ENCODE measurements around the gene NMT1.

Gene NMT1

DNA sequence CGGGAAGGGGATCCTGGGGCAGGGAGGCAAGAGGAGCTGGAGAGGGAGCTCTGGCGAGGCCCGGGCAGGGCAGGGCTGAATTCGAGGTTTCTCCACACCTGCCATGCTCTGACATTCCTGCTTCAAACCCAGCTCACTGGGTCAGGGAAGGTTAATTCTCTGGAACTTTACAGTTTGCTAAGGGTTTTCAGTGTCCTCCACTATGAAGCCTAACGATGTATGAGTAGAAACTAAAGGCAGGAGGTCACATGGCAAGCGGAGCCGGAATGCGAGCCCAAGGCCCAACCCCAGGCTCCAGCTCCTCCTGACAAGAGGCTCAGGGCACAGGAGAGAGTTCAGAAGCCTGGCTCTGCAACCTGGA, 38.8 kb upstream of the NMT1 start:
- Histone ChIP-seq H3K4me3 (ENCODE audit: low read length) (no peak overlapping the region), H3K4me1 (ENCODE audit: insufficient read depth, low read length) (peaks cover 15% of the 10 kb centered on the region), H3K9ac (ENCODE audit: low read depth, low read length) (no peak overlapping the region), H3K36me3 (ENCODE audit: insufficient read depth, low read length) (peaks cover 21% of the 10 kb centered on the region), H3K27me3 (ENCODE audit: insufficient read depth, low read length) (peaks cover 45% of the 10 kb centered on the region), H3K9me3 (ENCODE audit: insufficient read depth, low read depth, low read length) (no peaks in the 10 kb centered on the region), H3K27ac (ENCODE audit: low read depth, low read length) (no peak overlapping the region; the same call in 1 of the 2 replicates)
- WGBS = 51% methylated on average over 8 of the region's 8 CpGs

DNA sequence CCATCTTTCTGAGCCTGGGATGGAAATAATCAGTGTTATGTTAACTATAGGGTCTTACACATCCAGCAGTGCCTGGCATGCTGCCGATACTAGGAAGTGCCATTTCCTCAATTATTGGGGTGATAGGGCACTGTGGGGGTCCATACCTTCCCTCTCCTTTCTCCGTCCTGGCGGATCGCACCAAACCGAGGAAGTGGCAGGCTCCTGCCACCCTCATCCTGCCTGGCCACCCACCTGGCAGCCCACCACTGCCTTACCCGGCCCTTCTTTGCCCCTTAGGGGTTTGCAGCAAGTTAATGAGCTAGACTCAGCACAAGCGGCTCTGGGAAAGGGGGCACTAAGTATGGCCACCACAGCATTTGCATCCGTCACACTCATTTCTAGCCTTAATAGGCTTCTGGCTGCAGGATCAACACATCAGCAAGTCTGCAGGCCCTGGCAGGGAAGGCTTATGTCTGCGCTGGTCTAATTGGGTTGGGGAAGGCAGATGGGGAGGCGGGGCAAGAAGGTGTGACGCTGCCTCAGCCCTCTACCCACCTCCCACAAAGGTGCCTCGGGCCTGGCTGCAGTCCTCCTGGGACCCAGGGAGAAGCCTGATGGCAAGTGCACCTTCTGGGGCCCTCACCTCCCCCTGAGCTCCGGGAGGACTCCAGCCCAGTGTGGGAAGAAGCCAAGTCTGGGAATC, 38.3 kb upstream of the NMT1 start:
- 88% methylated on average over 11 of the region's 13 CpGs for WGBS
- H3K4me3 ChIP-seq (ENCODE audit: low read length) = no peak overlapping the region
- no peaks in the 10 kb centered on the region for H3K9me3 ChIP-seq (ENCODE audit: insufficient read depth, low read depth, low read length)
- peaks cover 15% of the 10 kb centered on the region for H3K4me1 ChIP-seq (ENCODE audit: insufficient read depth, low read length)
- H3K36me3 ChIP-seq (ENCODE audit: insufficient read depth, low read length) = peaks cover 22% of the 10 kb centered on the region
- peaks cover 41% of the 10 kb centered on the region for H3K27me3 ChIP-seq (ENCODE audit: insufficient read depth, low read length)
- H3K27ac ChIP-seq (ENCODE audit: low read depth, low read length) = no peak overlapping the region
- H3K9ac ChIP-seq (ENCODE audit: low read depth, low read length) = no peak overlapping the region

DNA sequence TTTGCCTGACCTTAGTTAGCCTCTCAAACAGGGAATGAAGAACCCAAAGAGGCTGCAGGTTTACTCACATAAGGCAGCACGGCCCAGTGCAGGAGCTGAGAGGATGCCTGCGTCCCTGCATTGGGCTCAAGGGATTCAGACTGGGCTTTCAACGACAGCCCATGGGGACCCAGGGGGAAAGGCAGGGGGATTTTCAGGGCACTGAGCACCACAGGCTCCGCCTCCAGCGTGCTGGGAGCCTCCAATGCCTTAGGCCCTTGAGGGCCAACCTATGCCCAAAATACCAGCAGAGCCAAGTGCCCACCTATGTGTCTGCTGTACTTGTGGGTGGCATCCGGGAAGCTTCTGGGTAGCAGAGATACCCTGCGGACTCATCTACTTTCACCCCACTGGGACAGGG, 32.0 kb upstream of the NMT1 start:
- no peaks in the 10 kb centered on the region for H3K4me1 ChIP-seq (ENCODE audit: insufficient read depth, low read length)
- H3K9me3 ChIP-seq (ENCODE audit: insufficient read depth, low read depth, low read length) = no peaks in the 10 kb centered on the region
- WGBS = 93% methylated on average over 7 of the region's 7 CpGs
- H3K4me3 ChIP-seq (ENCODE audit: low read length) = no peak overlapping the region
- H3K27me3 ChIP-seq (ENCODE audit: insufficient read depth, low read length) = no peaks in the 10 kb centered on the region
- H3K9ac ChIP-seq (ENCODE audit: low read depth, low read length) = no peak overlapping the region
- no peak overlapping the region for H3K27ac ChIP-seq (ENCODE audit: low read depth, low read length)
- peaks cover 63% of the 10 kb centered on the region for H3K36me3 ChIP-seq (ENCODE audit: insufficient read depth, low read length)

DNA sequence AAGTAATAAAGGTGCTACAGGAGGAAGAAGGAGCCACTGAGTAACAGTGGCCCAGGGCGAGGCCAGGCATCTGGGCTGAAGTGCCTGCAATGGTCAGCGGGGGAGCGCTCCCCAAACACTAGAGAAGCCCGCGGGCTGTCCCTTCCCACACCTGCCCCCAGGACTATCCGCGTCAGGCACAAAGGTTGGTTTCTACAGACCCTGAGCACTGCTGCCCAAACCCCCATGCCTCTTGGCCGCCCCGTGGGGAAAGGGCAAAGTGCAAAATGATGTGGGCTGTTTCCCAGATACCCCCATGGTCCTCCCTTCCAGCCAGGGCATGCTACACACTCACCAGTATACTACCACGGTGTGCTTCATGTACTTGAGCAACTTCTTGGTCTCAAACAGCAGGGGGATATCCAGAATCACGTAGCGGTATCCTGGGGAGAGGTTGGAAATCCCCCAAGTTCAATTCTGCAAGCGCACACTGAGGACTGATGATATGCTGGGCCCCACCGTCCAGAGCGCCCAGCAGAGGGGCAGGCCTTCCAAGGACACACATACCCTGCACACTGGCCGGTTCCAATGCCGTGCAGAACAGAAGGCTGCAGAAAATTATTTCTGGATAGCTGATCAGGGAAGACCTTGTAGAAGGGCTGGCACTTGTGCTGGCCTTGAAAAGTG, 31.2 kb upstream of the NMT1 start:
- Histone ChIP-seq H3K27ac (ENCODE audit: low read depth, low read length) (no peak overlapping the region), H3K9ac (ENCODE audit: low read depth, low read length) (no peak overlapping the region), H3K36me3 (ENCODE audit: insufficient read depth, low read length) (peaks cover 59% of the 10 kb centered on the region), H3K27me3 (ENCODE audit: insufficient read depth, low read length) (no peaks in the 10 kb centered on the region), H3K4me3 (ENCODE audit: low read length) (no peak overlapping the region), H3K9me3 (ENCODE audit: insufficient read depth, low read depth, low read length) (no peaks in the 10 kb centered on the region), H3K4me1 (ENCODE audit: insufficient read depth, low read length) (no peaks in the 10 kb centered on the region)
- 96% methylated on average over 17 of the region's 17 CpGs for WGBS

DNA sequence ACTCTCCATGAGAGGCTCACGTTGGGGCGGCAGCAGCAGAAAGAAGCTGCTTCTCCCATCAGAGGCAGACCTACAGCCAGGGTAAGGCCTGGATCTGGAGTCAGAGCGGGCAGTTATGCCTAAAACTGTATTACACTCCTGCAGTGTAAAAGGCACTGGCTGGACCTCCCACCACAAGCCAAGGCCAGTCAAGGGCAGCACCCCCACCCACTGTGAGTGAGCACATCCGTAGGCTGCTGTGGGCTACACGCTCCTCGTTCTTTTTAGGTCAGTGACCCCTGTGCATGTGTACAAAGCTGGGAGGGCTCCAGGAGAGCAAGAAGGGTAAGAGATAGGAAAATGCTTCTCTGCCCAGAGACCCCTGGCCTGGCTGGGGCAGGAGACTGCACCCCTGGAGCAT, 30.4 kb upstream of the NMT1 start:
- no peaks in the 10 kb centered on the region for H3K4me1 ChIP-seq (ENCODE audit: insufficient read depth, low read length)
- peaks cover 59% of the 10 kb centered on the region for H3K36me3 ChIP-seq (ENCODE audit: insufficient read depth, low read length)
- no peak overlapping the region for H3K4me3 ChIP-seq (ENCODE audit: low read length)
- no peaks in the 10 kb centered on the region for H3K27me3 ChIP-seq (ENCODE audit: insufficient read depth, low read length)
- WGBS = 94% methylated on average over 6 of the region's 6 CpGs
- no peak overlapping the region for H3K9ac ChIP-seq (ENCODE audit: low read depth, low read length)
- no peaks in the 10 kb centered on the region for H3K9me3 ChIP-seq (ENCODE audit: insufficient read depth, low read depth, low read length)
- no peak overlapping the region for H3K27ac ChIP-seq (ENCODE audit: low read depth, low read length)

DNA sequence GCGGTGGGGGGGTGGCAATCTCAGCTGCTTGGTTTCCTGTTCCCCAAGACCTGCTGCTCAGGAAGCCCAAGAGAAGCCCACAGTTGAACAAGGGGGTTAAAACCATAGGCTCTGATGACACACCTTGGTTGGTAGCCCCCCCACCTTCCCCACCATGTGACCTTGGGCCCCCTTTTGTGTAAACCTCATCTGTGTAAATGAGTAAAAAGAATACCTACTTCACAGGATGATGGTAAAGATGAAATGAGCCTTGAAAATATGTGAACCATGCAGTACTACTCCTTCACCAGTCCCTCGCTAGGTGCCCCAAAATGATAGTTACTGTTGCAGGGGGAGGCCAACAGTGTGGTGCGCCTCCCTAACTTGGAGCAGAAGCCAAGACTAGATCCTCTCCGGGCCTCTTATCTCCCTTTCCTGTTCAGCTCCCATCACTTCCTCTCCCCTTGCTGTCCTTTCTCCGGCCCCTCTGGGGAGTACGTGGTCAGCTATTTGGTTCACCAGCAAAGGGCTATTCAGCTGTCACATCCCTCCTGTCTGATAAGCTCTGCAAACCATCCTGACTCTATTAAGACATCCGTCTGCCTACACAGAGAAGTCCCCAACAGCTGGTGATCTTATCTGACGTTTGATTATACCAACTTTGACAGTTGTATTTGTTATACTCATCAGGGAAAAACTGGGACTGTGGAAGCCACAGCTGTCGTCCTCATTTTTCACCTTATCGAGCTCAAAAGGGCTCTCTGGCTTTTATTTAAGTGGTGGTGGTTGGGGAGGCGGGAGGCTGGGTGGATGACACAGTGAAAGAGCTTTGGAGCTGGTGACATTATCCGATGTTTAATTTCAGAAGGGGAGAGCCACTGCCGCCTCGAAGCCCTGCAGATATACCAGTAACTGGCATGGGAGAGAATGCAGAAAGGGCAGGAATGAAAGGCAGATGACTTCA, 29.6 kb upstream of the NMT1 start:
- Histone ChIP-seq H3K9me3 (ENCODE audit: insufficient read depth, low read depth, low read length) (no peaks in the 10 kb centered on the region), H3K4me3 (ENCODE audit: low read length) (no peak overlapping the region), H3K36me3 (ENCODE audit: insufficient read depth, low read length) (peaks cover 58% of the 10 kb centered on the region), H3K9ac (ENCODE audit: low read depth, low read length) (no peak overlapping the region), H3K27me3 (ENCODE audit: insufficient read depth, low read length) (no peaks in the 10 kb centered on the region), H3K27ac (ENCODE audit: low read depth, low read length) (no peak overlapping the region), H3K4me1 (ENCODE audit: insufficient read depth, low read length) (no peaks in the 10 kb centered on the region)
- WGBS = 95% methylated on average over 14 of the region's 14 CpGs

DNA sequence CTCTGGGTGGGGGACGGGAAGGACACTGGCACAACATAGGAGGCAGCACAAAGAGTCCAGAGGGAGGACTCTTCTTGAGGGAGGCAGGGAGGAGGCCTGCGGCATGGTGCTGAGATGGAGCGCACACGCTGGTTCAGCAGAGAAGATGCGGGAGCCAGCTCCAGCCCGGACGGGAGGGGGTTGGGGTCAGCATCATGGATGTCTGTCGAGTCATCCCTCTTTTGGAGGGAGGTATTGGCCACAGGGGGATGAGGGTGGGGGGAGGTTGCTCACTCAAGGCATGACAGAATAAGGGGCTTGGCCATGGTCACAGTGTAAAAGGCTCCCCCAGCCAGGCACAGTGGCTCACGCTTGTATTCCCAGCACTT, 29.0 kb upstream of the NMT1 start:
- Histone ChIP-seq H3K4me3 (ENCODE audit: low read length) (no peak overlapping the region), H3K9ac (ENCODE audit: low read depth, low read length) (no peak overlapping the region), H3K27me3 (ENCODE audit: insufficient read depth, low read length) (no peaks in the 10 kb centered on the region), H3K4me1 (ENCODE audit: insufficient read depth, low read length) (no peaks in the 10 kb centered on the region), H3K36me3 (ENCODE audit: insufficient read depth, low read length) (peaks cover 53% of the 10 kb centered on the region), H3K9me3 (ENCODE audit: insufficient read depth, low read depth, low read length) (no peaks in the 10 kb centered on the region), H3K27ac (ENCODE audit: low read depth, low read length) (no peak overlapping the region)
- 88% methylated on average over 9 of the region's 9 CpGs for WGBS

DNA sequence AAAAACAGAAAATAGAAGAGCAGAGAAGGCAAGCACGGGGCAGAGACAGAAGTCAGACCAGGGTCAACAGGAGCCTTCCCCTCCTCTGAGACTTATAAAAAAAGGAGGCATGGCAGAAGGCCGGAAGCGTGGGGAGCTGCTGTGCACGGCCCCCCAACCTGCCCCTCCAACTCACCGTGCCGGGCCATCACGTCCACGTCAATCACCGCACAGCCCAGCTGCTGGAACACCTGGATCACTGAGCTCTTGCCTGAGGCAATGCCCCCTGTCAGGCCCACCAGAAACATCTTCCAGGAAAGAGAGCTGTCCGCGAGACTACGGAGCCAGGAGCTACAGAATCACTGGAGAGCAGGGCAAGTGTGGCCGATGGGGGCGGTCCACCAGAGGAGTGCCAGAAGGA, 26.5 kb upstream of the NMT1 start:
- Histone ChIP-seq H3K9ac (ENCODE audit: low read depth, low read length) (no peak overlapping the region), H3K36me3 (ENCODE audit: insufficient read depth, low read length) (peaks cover 42% of the 10 kb centered on the region), H3K4me3 (ENCODE audit: low read length) (no peak overlapping the region), H3K4me1 (ENCODE audit: insufficient read depth, low read length) (0 out of 2 replicates have a peak, but pooled peaks cover 3% of the 10 kb centered on the region), H3K27ac (ENCODE audit: low read depth, low read length) (no peak overlapping the region), H3K27me3 (ENCODE audit: insufficient read depth, low read length) (no peaks in the 10 kb centered on the region), H3K9me3 (ENCODE audit: insufficient read depth, low read depth, low read length) (no peaks in the 10 kb centered on the region)
- 97% methylated on average over 14 of the region's 14 CpGs for WGBS

DNA sequence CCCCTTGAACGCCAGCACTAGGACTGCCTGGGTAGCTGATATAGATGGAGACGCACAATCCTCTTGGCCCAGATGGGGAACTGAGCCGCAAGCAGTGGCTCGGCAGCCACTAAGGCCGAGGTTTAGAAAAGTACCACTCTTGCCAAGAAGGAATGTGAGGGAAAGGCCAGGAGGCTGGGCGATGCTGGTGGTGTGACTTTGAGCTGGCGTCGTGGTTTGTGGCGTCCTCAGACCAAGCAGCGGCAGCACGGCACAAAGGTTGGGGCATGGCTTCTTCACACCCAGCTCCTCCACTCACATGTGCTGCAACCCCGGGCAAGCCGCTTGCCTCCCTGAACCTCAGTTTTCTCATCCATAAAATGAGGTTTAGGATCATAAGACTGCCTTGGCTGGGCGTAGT, 25.3 kb upstream of the NMT1 start:
- 98% methylated on average over 14 of the region's 14 CpGs for WGBS

DNA sequence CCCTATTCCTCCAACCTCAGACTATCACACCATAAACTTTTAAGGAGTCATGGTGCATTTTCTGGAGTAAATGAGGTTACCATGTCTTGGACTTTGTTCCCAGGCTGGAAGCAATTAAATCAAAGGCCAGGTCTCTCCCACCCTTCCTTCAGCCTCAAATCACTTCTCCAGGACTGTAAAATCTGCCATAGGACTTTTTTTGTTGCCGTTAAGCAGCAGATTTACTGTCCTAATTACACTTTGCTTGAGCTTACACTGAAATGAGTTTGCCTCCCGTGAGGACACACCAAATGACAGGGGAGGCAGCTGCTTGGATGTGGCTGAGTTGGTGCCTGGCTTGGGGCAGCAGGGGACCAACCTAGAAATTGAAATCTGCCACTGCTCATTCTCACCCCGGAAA, 24.4 kb upstream of the NMT1 start:
- 93% methylated on average over 3 of the region's 3 CpGs for WGBS
- Histone ChIP-seq H3K27me3 (ENCODE audit: insufficient read depth, low read length) (no peaks in the 10 kb centered on the region), H3K4me3 (ENCODE audit: low read length) (no peak overlapping the region), H3K9me3 (ENCODE audit: insufficient read depth, low read depth, low read length) (no peaks in the 10 kb centered on the region), H3K36me3 (ENCODE audit: insufficient read depth, low read length) (peaks cover 21% of the 10 kb centered on the region), H3K27ac (ENCODE audit: low read depth, low read length) (no peak overlapping the region), H3K9ac (ENCODE audit: low read depth, low read length) (no peak overlapping the region), H3K4me1 (ENCODE audit: insufficient read depth, low read length) (peaks cover 7% of the 10 kb centered on the region)

More for the DNA sequence above, 25.3 kb upstream of the NMT1 start:
- Histone ChIP-seq H3K36me3 (ENCODE audit: insufficient read depth, low read length) (peaks cover 29% of the 10 kb centered on the region), H3K9me3 (ENCODE audit: insufficient read depth, low read depth, low read length) (no peaks in the 10 kb centered on the region), H3K27ac (ENCODE audit: low read depth, low read length) (no peak overlapping the region), H3K27me3 (ENCODE audit: insufficient read depth, low read length) (no peaks in the 10 kb centered on the region), H3K9ac (ENCODE audit: low read depth, low read length) (no peak overlapping the region), H3K4me1 (ENCODE audit: insufficient read depth, low read length) (peaks cover 6% of the 10 kb centered on the region), H3K4me3 (ENCODE audit: low read length) (no peak overlapping the region)

All from HUES64 (cell line).